IMR-90 (cell line): ENCODE measurements around the gene SMYD2. TPM values are rescaled to one million over a fixed set of nuclear protein-coding genes. Genes with fewer than 3 reads are reported as not detected.

Source experiments
- ATAC-seq: fragments of 200-7000 bp; cut with Tn5 transposase; 2 replicates; pipeline ENCODE4 v1.9.1; 2020; ENCODE audit warnings: low read depth, mild to moderate bottlenecking, moderate library complexity
- BruUV-seq: library from RNA; stranded (reverse); fragments of 400-500 nt; replicated peaks from 2 replicates; lab custom pipeline; 2021; lab: Mats Ljungman, UMichigan
- CTCF ChIA-PET: fragments of 300-600 bp; formaldehyde crosslinking; extraction: SDS; loops from one replicate; lab custom pipeline; 2021; ENCODE audit warnings: antibody characterized with exemption; lab: Yijun Ruan, JAX
- POLR2A ChIA-PET: fragments of 300-600 bp; sonication (Branson Sonifier 250); formaldehyde crosslinking; loops from one replicate; lab custom pipeline; 2022; ENCODE audit warnings: antibody characterized with exemption; ENCODE audit not compliant: unreplicated experiment; lab: Charles Lee
- DNase-seq: peaks from one replicate; pipeline ENCODE4 v3.0.0; 2013
- H2AFZ ChIP-seq: replicated peaks from 2 replicates; pipeline ENCODE3; 2013; ENCODE audit warnings: low read length, mild to moderate bottlenecking; ENCODE audit not compliant: poor library complexity
- H2AK5ac ChIP-seq: 2 replicates; pipeline ENCODE4 v1.6.1; 2013; ENCODE audit warnings: low read depth, low read length, inconsistent platforms
- H2AK9ac ChIP-seq: replicated peaks from 2 replicates; pipeline ENCODE3; 2013; ENCODE audit warnings: mild to moderate bottlenecking, low read depth, low read length, moderate library complexity; ENCODE audit not compliant: poor library complexity
- H2BK120ac ChIP-seq: 2 replicates; pipeline ENCODE4 v1.6.1; 2013; ENCODE audit warnings: low read depth, low read length, inconsistent platforms
- H2BK15ac ChIP-seq: 3 replicates; pipeline ENCODE4 v1.6.1; 2013; ENCODE audit warnings: low read depth, low read length, inconsistent platforms
- H2BK20ac ChIP-seq: 2 replicates; pipeline ENCODE4 v1.6.1; 2013; ENCODE audit warnings: low read depth, mild to moderate bottlenecking, inconsistent platforms, low read length, moderate library complexity
- H2BK5ac ChIP-seq: 2 replicates; pipeline ENCODE4 v1.6.1; 2013; ENCODE audit warnings: mild to moderate bottlenecking, low read depth, low read length, inconsistent platforms; ENCODE audit not compliant: poor library complexity, severe bottlenecking
- H3K14ac ChIP-seq: replicated peaks from 2 replicates; pipeline ENCODE4 v1.6.1; 2013; ENCODE audit warnings: low read depth, low read length, inconsistent platforms
- H3K18ac ChIP-seq: 2 replicates; pipeline ENCODE4 v1.6.1; 2013; ENCODE audit warnings: low read depth, low read length, control low read depth
- H3K23ac ChIP-seq: 2 replicates; pipeline ENCODE4 v1.6.1; 2013; ENCODE audit warnings: low read depth, low read length, inconsistent platforms
- H3K27ac ChIP-seq: 2 replicates; pipeline ENCODE4 v1.5.1; 2013; ENCODE audit warnings: mild to moderate bottlenecking, control low read depth, low read length; ENCODE audit not compliant: insufficient read depth
- H3K27me3 ChIP-seq: 2 replicates; pipeline ENCODE4 v1.6.1; 2013; ENCODE audit warnings: low read length; ENCODE audit not compliant: control insufficient read depth, insufficient read depth
- H3K36me3 ChIP-seq: 2 replicates; pipeline ENCODE4 v1.6.1; 2013; ENCODE audit warnings: low read length, mixed read lengths; ENCODE audit not compliant: control insufficient read depth, insufficient read depth
- H3K4ac ChIP-seq: 2 replicates; pipeline ENCODE4 v1.6.1; 2013; ENCODE audit warnings: low read depth, low read length, inconsistent platforms
- H3K4me1 ChIP-seq: 2 replicates; pipeline ENCODE4 v1.6.1; 2013; ENCODE audit warnings: low read length, mixed read lengths; ENCODE audit not compliant: control insufficient read depth, insufficient read depth
- H3K4me2 ChIP-seq: 2 replicates; pipeline ENCODE4 v1.6.1; 2013; ENCODE audit warnings: low read depth, mild to moderate bottlenecking, control low read depth, low read length, moderate library complexity
- H3K4me3 ChIP-seq: 2 replicates; pipeline ENCODE4 v1.5.1; 2013; ENCODE audit warnings: low read depth, mild to moderate bottlenecking, control low read depth, low read length, moderate library complexity; ENCODE audit not compliant: insufficient read depth
- H3K56ac ChIP-seq: 2 replicates; pipeline ENCODE4 v1.6.1; 2013; ENCODE audit warnings: low read length, inconsistent platforms; ENCODE audit not compliant: insufficient read depth; ENCODE audit errors: extremely low read depth
- H3K79me1 ChIP-seq, 2 experiments: 2 replicates each; pipeline ENCODE4 v1.6.1; 2013; ENCODE audit warnings: low read length in 2 of 2, inconsistent platforms in 1 of 2, low read depth in 1 of 2
- H3K9ac ChIP-seq: 2 replicates; pipeline ENCODE4 v1.6.1; 2013; ENCODE audit warnings: low read depth, low read length, control low read depth
- H3K9me1 ChIP-seq: 2 replicates; pipeline ENCODE4 v1.6.1; 2013; ENCODE audit warnings: low read length, inconsistent platforms; ENCODE audit not compliant: insufficient read depth
- H3K9me3 ChIP-seq: 2 replicates; pipeline ENCODE4 v1.6.1; 2013; ENCODE audit warnings: low read length; ENCODE audit not compliant: control insufficient read depth, insufficient read depth
- H4K20me1 ChIP-seq: 2 replicates; pipeline ENCODE4 v1.6.1; 2013; ENCODE audit warnings: low read length, inconsistent platforms; ENCODE audit not compliant: insufficient read depth
- H4K5ac ChIP-seq: 2 replicates; pipeline ENCODE4 v1.6.1; 2013; ENCODE audit warnings: mild to moderate bottlenecking, low read depth, low read length, control low read depth
- H4K8ac ChIP-seq, 2 experiments: 2 replicates each; pipeline ENCODE4 v1.6.1; 2013; ENCODE audit warnings: low read depth in 2 of 2, low read length in 2 of 2, control low read depth in 1 of 2, inconsistent platforms in 1 of 2
- H4K91ac ChIP-seq: 2 replicates; pipeline ENCODE4 v1.6.1; 2013; ENCODE audit warnings: low read depth, low read length, inconsistent platforms; ENCODE audit not compliant: insufficient read depth
- CEBPB ChIP-seq: IDR thresholded peaks from 2 replicates; pipeline ENCODE4 v1.6.1; 2012; ENCODE audit warnings: low read depth, low read length, improper control_type of control experiment
- ELK1 ChIP-seq: fragments of 150-350 bp; IDR thresholded peaks from 2 replicates; pipeline ENCODE4 v1.6.1; 2016; ENCODE audit warnings: low read depth, mild to moderate bottlenecking, low read length, moderate library complexity, borderline replicate concordance
- NFE2L2 ChIP-seq: fragments of 150-350 bp; IDR thresholded peaks from 2 replicates; pipeline ENCODE4 v1.6.1; 2016; ENCODE audit warnings: low read depth, mild to moderate bottlenecking, low read length
- WGBS, 2 experiments: methylation state at CpG; one replicate each; pipeline versions ENCODE4 v1.1.5 to v1.1.7; 2013; ENCODE audit warnings: missing lambda C conversion rate in 2 of 2; ENCODE audit not compliant: insufficient read length in 1 of 2; ENCODE audit errors: extremely low coverage in 2 of 2; 5-methylcytosine and 5-hydroxymethylcytosine counted together
- dilution Hi-C: fragments of 300-500 bp; cut with HindIII; formaldehyde crosslinking; loops from one replicate; pipeline ENCODE4 v1.14.3; 2018; ENCODE audit warnings: low sequenced_read_pairs; ENCODE audit not compliant: unreplicated experiment
- in situ Hi-C: fragments of 300-500 bp; cut with MboI; formaldehyde crosslinking; loops from 3 replicates; pipeline ENCODE4 v1.14.3; 2019; ENCODE audit warnings: low sequenced_read_pairs, inconsistent platforms, mixed read lengths
- intact Hi-C: fragments of 100-400 bp; cut with micrococcal nuclease; formaldehyde crosslinking; loops from 2 replicates; pipeline ENCODE4 v1.10.0; 2022
- polyA plus RNA-seq, 3 experiments: library from polyadenylated mRNA; depleted of rRNA; stranded (reverse); fragments of >200 nt; gene quantifications; 2 replicates each; pipeline ENCODE4 v1.2.3, GENCODE V29; 2012; ENCODE audit warnings: low replicate concordance in 1 of 3
- total RNA-seq: library from RNA; depleted of rRNA; stranded (reverse); fragments of >200 nt; gene quantifications from 2 replicates; pipeline ENCODE4 v1.2.3, GENCODE V29; 2012

Gene SMYD2
- total and polyA plus RNA-seq, 2 of the 4 experiments (the other 2 are of a cell fraction) = 32.7 to 61.7 TPM

GRCh38 chr1:214259353-214259977, 21.5 kb upstream of the SMYD2 start:
- Histone ChIP-seq H2BK15ac (no peak overlapping the region), H2BK5ac (no peak overlapping the region), H3K14ac (0 out of 2 replicates have a peak overlapping the region, but pooled peaks have one; percentile 5), H3K27me3 (peaks cover 9% of the 10 kb centered on the region), H3K9me1 (0 out of 2 replicates have a peak, but pooled peaks cover 3% of the 10 kb centered on the region), H3K9ac (no peak overlapping the region), H3K4me2 (no peak overlapping the region; the same call in 1 of the 2 replicates), H2BK120ac (no peak overlapping the region), H2AK5ac (no peak overlapping the region), H4K8ac (0 out of 4 replicates have a peak overlapping the region, but pooled peaks of 1 of the 2 experiments have one; percentile 6), H3K56ac (no peak overlapping the region), H2AFZ (peak overlapping the region; percentile 54), H3K18ac (no peak overlapping the region), H4K91ac (no peak overlapping the region), H3K79me1 (no peaks in the 10 kb centered on the region), H3K36me3 (no peaks in the 10 kb centered on the region), H3K27ac (no peak overlapping the region), H2AK9ac (no peak overlapping the region), H3K4me3 (no peak overlapping the region), H2BK20ac (no peak overlapping the region), H4K20me1 (no peaks in the 10 kb centered on the region), H4K5ac (no peak overlapping the region; the same call in 1 of the 2 replicates), H3K4me1 (peaks cover 4% of the 10 kb centered on the region; the same call in 1 of the 2 replicates), H3K9me3 (no peaks in the 10 kb centered on the region), H3K4ac (no peak overlapping the region), H3K23ac (no peak overlapping the region; the same call in 1 of the 2 replicates)
- no peak for ATAC-seq
- BruUV-seq = no TSS peak
- intact Hi-C loops (no loop called here), in situ Hi-C loops (no loop called here), dilution Hi-C loops (no loop called here)
- WGBS, 2 experiments = 83% methylated on average over 1 of the region's 2 CpGs; no CpG with 5 or more reads in 1 of the 2 experiments
- ChIA-PET POLR2A (no interaction called here), CTCF (no interaction called here)
- TF ChIP-seq NFE2L2 (peak; percentile 65), CEBPB (peak; percentile 30; the same call in 1 of the 2 replicates), ELK1 (no peak)
- DNase-seq = peak; percentile 50
